HepG2 (cell line): Measurements from ENCODE around the gene CSTPP1. TPM values are rescaled to one million over a fixed set of nuclear protein-coding genes. Genes with fewer than 3 reads are reported as not detected.

Source experiments
- ATAC-seq: fragments of 200-7000 bp; cut with Tn5 transposase; 3 replicates; pipeline ENCODE4 v1.9.1; 2020; ENCODE audit warnings: mild to moderate bottlenecking, moderate library complexity
- BruUV-seq: library from RNA; stranded (reverse); fragments of 400-500 nt; replicated peaks from 2 replicates; lab custom pipeline; 2021; lab: Mats Ljungman, UMichigan
- CTCF ChIA-PET: fragments of 300-600 bp; formaldehyde crosslinking; extraction: SDS; loops from one replicate; lab custom pipeline; 2021; ENCODE audit warnings: low total read pairs, inconsistent platforms, low intra/inter-chr PET ratio; lab: Yijun Ruan, JAX
- POLR2A ChIA-PET: fragments of 350-600 bp; sonication (Branson Sonifier 250); formaldehyde crosslinking; loops from one replicate; lab custom pipeline; 2020; ENCODE audit warnings: antibody characterized with exemption, inconsistent platforms; lab: Yijun Ruan, JAX
- DNase-seq: peaks from one replicate; pipeline ENCODE4 v3.0.0-alpha.2; 2015; ENCODE audit warnings: low spot score
- FAIRE-seq: peaks from 3 replicates; lab custom pipeline; 2011; peaks lifted over from hg19 to GRCh38; lab: Jason Lieb, UNC
- H2AFZ ChIP-seq: one replicate; pipeline ENCODE4 v1.6.1; 2011; ENCODE audit warnings: low read length, inconsistent platforms
- H3K27ac ChIP-seq: fragments of 300-600 bp; 3 replicates; pipeline ENCODE4 v1.8.0; 2011; ENCODE audit warnings: mixed run types, mild to moderate bottlenecking, mixed read lengths, low read length, inconsistent platforms; ENCODE audit not compliant: insufficient read depth; ENCODE audit errors: extremely low read length
- H3K27me3 ChIP-seq, 2 experiments: fragments of 200-600 bp in 1 of 2; 2 replicates in 1 of 2; 3 replicates in 1 of 2; pipeline versions ENCODE4 v1.6.0 to v1.8.0; 2011; ENCODE audit warnings: low read length in 2 of 2, mild to moderate bottlenecking in 2 of 2, moderate library complexity in 2 of 2, inconsistent platforms in 1 of 2; ENCODE audit not compliant: insufficient read depth in 2 of 2, control insufficient read depth in 1 of 2
- H3K36me3 ChIP-seq, 2 experiments: fragments of 200-600 bp in 1 of 2; replicated peaks in 1 of 2; 2 replicates in 1 of 2; 3 replicates in 1 of 2; pipeline versions ENCODE4 v1.5.1 to v1.8.0; 2011; ENCODE audit warnings: low read length in 2 of 2, inconsistent platforms in 1 of 2; ENCODE audit not compliant: insufficient read depth in 2 of 2, control insufficient read depth in 1 of 2
- H3K4me1 ChIP-seq: 2 replicates; pipeline ENCODE4 v1.5.1; 2012; ENCODE audit warnings: low read length, inconsistent platforms; ENCODE audit not compliant: insufficient read depth
- H3K4me2 ChIP-seq: 2 replicates; pipeline ENCODE4 v1.6.0; 2011; ENCODE audit warnings: low read depth, low read length, inconsistent platforms
- H3K4me3 ChIP-seq, 3 experiments: fragments of 200-600 bp in 1 of 3; sonication (generic), shearing (Covaris generic) in 1 of 3; replicated peaks in 1 of 3; 2 replicates each; pipeline ENCODE4 v1.5.1; 2011 to 2016; ENCODE audit warnings: low read length in 3 of 3, inconsistent platforms in 2 of 3, low read depth in 2 of 3, mild to moderate bottlenecking in 2 of 3, control low read depth in 1 of 3, mixed read lengths in 1 of 3; ENCODE audit not compliant: insufficient read depth in 1 of 3
- H3K79me2 ChIP-seq: one replicate; pipeline ENCODE4 v1.6.1; 2011; ENCODE audit warnings: low read length, inconsistent platforms; ENCODE audit not compliant: insufficient read depth
- H3K9ac ChIP-seq: 2 replicates; pipeline ENCODE4 v1.6.0; 2011; ENCODE audit warnings: mild to moderate bottlenecking, low read depth, low read length, inconsistent platforms; ENCODE audit not compliant: insufficient read depth
- H3K9me3 ChIP-seq: 2 replicates; pipeline ENCODE4 v1.5.1; 2012; ENCODE audit warnings: mild to moderate bottlenecking, low read length
- H4K20me1 ChIP-seq: 2 replicates; pipeline ENCODE4 v1.6.0; 2011; ENCODE audit warnings: inconsistent platforms, mild to moderate bottlenecking, low read length, moderate library complexity; ENCODE audit not compliant: insufficient read depth
- GZF1 ChIP-seq: sonication (generic); formaldehyde crosslinking; IDR thresholded peaks from 2 replicates; pipeline ENCODE4 v1.5.1; 2020; ENCODE audit warnings: mild to moderate bottlenecking, missing genetic modification reagents
- IKZF1 ChIP-seq: fragments of 450-650 bp; IDR thresholded peaks from 2 replicates; pipeline ENCODE4 v1.7.1; 2016
- NR3C1 ChIP-seq: sonication (generic); formaldehyde crosslinking; IDR thresholded peaks from 2 replicates; pipeline ENCODE4 v1.4.0; 2020; ENCODE audit warnings: missing genetic modification reagents
- PAWR ChIP-seq: sonication (generic); formaldehyde crosslinking; IDR thresholded peaks from 2 replicates; pipeline ENCODE4 v1.4.0; 2020; ENCODE audit warnings: missing genetic modification reagents, mild to moderate bottlenecking, borderline replicate concordance
- SMAD1 ChIP-seq: sonication (generic); formaldehyde crosslinking; IDR thresholded peaks from 2 replicates; pipeline ENCODE4 v1.4.0; 2020; ENCODE audit warnings: missing genetic modification reagents, low read depth, mild to moderate bottlenecking, borderline replicate concordance
- ZBTB33 ChIP-seq: sonication (generic); formaldehyde crosslinking; IDR thresholded peaks from 2 replicates; pipeline ENCODE4 v1.4.0; 2020; ENCODE audit warnings: missing genetic modification reagents
- ZFP36 ChIP-seq: fragments of 150-350 bp; IDR thresholded peaks from 2 replicates; pipeline ENCODE4 v1.6.1; 2018; ENCODE audit warnings: borderline replicate concordance, low read length, low read depth; ENCODE audit not compliant: partially characterized antibody
- ZNF7 ChIP-seq: IDR thresholded peaks from 2 replicates; pipeline ENCODE4 v1.6.1; 2016; ENCODE audit warnings: missing biosample characterization, missing genetic modification reagents
- ZNF782 ChIP-seq: sonication (generic); formaldehyde crosslinking; IDR thresholded peaks from 2 replicates; pipeline ENCODE4 v1.4.0; 2020; ENCODE audit warnings: missing genetic modification reagents, mild to moderate bottlenecking, borderline replicate concordance
- WGBS: methylation state at CpG from one replicate; pipeline ENCODE4 v1.1.6; 2017; ENCODE audit warnings: low lambda C conversion rate; 5-methylcytosine and 5-hydroxymethylcytosine counted together
- in situ Hi-C: cut with HindIII; loops from 2 replicates; pipeline ENCODE4 v1.10.0; 2017; ENCODE audit warnings: low pct_unique_long_range_greater_than_20kb; ENCODE audit not compliant: extremely low pct_ligation_motif_present
- intact Hi-C: fragments of 100-400 bp; cut with micrococcal nuclease; formaldehyde crosslinking; loops from one replicate; pipeline ENCODE4 v1.10.0; 2022; ENCODE audit not compliant: unreplicated experiment
- polyA plus RNA-seq, 8 experiments: library from polyadenylated mRNA; depleted of rRNA in 3 of 8; stranded (reverse) in 7 of 8; unstranded in 1 of 8; fragments of >200 nt; fragmentation: Illumina TruSeq in 4 of 8; extraction: Trizol in 4 of 8; gene quantifications; 2 replicates each; pipeline versions ENCODE4 v1.2.1 to v1.2.3, GENCODE V29; 2011 to 2016; ENCODE audit warnings: low read depth in 4 of 8, missing spikeins in 1 of 8, mixed read lengths in 1 of 8; ENCODE audit not compliant: insufficient read depth in 1 of 8
- total RNA-seq, 5 experiments: library from RNA; depleted of rRNA; stranded (reverse); fragments of >200 nt; fragmentation: Illumina TruSeq; extraction: Trizol; gene quantifications; 2 replicates each; pipeline ENCODE4 v1.2.3, GENCODE V29; 2016; ENCODE audit warnings: low read depth in 1 of 5

The CSTPP1 gene
- total and polyA plus RNA-seq, 2 of the 13 experiments (the other 11 are each of a cell fraction or from before 2014, with no cell fraction given), result 12.3 to 14.6 TPM

- H4K20me1 ChIP-seq, result no peaks in the 10 kb centered on the region
- H3K9ac ChIP-seq, result no peak overlapping the region
- CTCF ChIA-PET, result no interaction called here
- in situ Hi-C loops (no loop called here), intact Hi-C loops (no loop called here)
- WGBS, result 98% methylated on average over 4 of the region's 4 CpGs
- DNase-seq, result no peak
- TF ChIP-seq ZNF782 (CRISPR knock-in tag) (no peak), ZFP36 (no peak), PAWR (CRISPR knock-in tag) (no peak), NR3C1 (no peak), SMAD1 (no peak), ZBTB33 (no peak), ZNF7 (CRISPR knock-in tag) (no peak), IKZF1 (no peak), GZF1 (CRISPR knock-in tag) (no peak)
- no peaks in the 10 kb centered on the region for H3K27me3 ChIP-seq
- no peak overlapping the region for H3K27ac ChIP-seq
- H2AFZ ChIP-seq, result no peak overlapping the region
- H3K36me3 ChIP-seq, result no peaks in the 10 kb centered on the region
- H3K4me1 ChIP-seq, result peaks cover 21% of the 10 kb centered on the region
- no peaks in the 10 kb centered on the region for H3K79me2 ChIP-seq
- FAIRE-seq, result no peak
- no peak overlapping the region for H3K4me3 ChIP-seq
- no peaks in the 10 kb centered on the region for H3K9me3 ChIP-seq
- POLR2A ChIA-PET, result no interaction called here
- no peak for ATAC-seq
- no TSS peak for BruUV-seq
- H3K4me2 ChIP-seq, result no peak overlapping the region
These were observed 73.6 kb downstream of the CSTPP1 start for GRCh38 chr11:47010179-47010578.
